Activated CD4-positive, alpha-beta T cell treated with anti-CD3 and anti-CD28 coated beads, Interleukin-2, amount 10 ng/mL, durations not matched to agents 7 days and 5 days (primary cell): ENCODE data around the gene SMOC1. TPM values are rescaled to one million over a fixed set of nuclear protein-coding genes. Genes with fewer than 3 reads are reported as not detected.

ENCODE experiments used
- CTCF ChIA-PET: fragments of 350-600 bp; sonication (Branson Sonifier 250); formaldehyde crosslinking; loops from one replicate; lab custom pipeline; 2021; ENCODE audit warnings: antibody characterized with exemption; lab: Charles Lee
- POLR2A ChIA-PET: fragments of 350-600 bp; sonication (Branson Sonifier 250); formaldehyde crosslinking; loops from one replicate; lab custom pipeline; 2021; ENCODE audit warnings: antibody characterized with exemption; lab: Charles Lee
- DNase-seq: peaks from one replicate; pipeline ENCODE4 v3.0.0-alpha.2; 2020
- H3K27ac Mint-ChIP-seq: one replicate; pipeline ENCODE4 v1.8.0; 2021; ENCODE audit warnings: mild to moderate bottlenecking, moderate library complexity, mixed read lengths
- H3K27me3 Mint-ChIP-seq: one replicate; pipeline ENCODE4 v1.8.0; 2021; ENCODE audit warnings: mixed read lengths
- H3K36me3 Mint-ChIP-seq: one replicate; pipeline ENCODE4 v1.8.0; 2021; ENCODE audit warnings: low read depth, mixed read lengths
- H3K4me1 Mint-ChIP-seq: one replicate; pipeline ENCODE4 v1.8.0; 2021; ENCODE audit warnings: mixed read lengths
- H3K4me3 Mint-ChIP-seq: one replicate; pipeline ENCODE4 v1.8.0; 2021; ENCODE audit warnings: mild to moderate bottlenecking, moderate library complexity, mixed read lengths
- H3K9me3 Mint-ChIP-seq: one replicate; pipeline ENCODE4 v1.8.0; 2021; ENCODE audit warnings: mixed read lengths
- total RNA-seq, 2 experiments: library from RNA; stranded (reverse); gene quantifications; one replicate each; pipeline ENCODE4 v1.2.3, GENCODE V29; 2021

The SMOC1 gene
- total RNA-seq, 2 experiments from 2014 or later, result not detected

GRCh38 chr14:70061108-70061507, 181.9 kb downstream of the SMOC1 start:
- ChIA-PET CTCF (no interaction called here), POLR2A (no interaction called here)
- no peak overlapping the region for H3K27ac Mint-ChIP-seq
- DNase-seq, result no peak
- H3K4me3 Mint-ChIP-seq, result no peak overlapping the region
- peaks cover 13% of the 10 kb centered on the region for H3K27me3 Mint-ChIP-seq
- no peaks in the 10 kb centered on the region for H3K4me1 Mint-ChIP-seq
- H3K9me3 Mint-ChIP-seq, result no peaks in the 10 kb centered on the region
- no peaks in the 10 kb centered on the region for H3K36me3 Mint-ChIP-seq

- Mint-ChIP-seq H3K9me3 (no peaks in the 10 kb centered on the region), H3K4me1 (no peaks in the 10 kb centered on the region), H3K36me3 (no peaks in the 10 kb centered on the region), H3K27ac (no peak overlapping the region), H3K4me3 (no peak overlapping the region), H3K27me3 (peaks cover 5% of the 10 kb centered on the region)
- ChIA-PET POLR2A (no interaction called here), CTCF (interaction anchor here (0.5 to 1.7 kb wide), 2 partner anchors 10 to 580 kb away, joined by 3 to 4 read pairs; no protein-coding TSS in a partner anchor)
- DNase-seq, result no peak
These were observed 185.1 kb downstream of the SMOC1 start for GRCh38 chr14:70064136-70064865.

- H3K27me3 Mint-ChIP-seq, result peaks cover 10% of the 10 kb centered on the region
- CTCF ChIA-PET, result no interaction called here
- no peak for DNase-seq
These were observed 188.6 kb downstream of the SMOC1 start for GRCh38 chr14:70067810-70068209.

GRCh38 chr14:70069186-70069585, 190.0 kb downstream of the SMOC1 start:
- peaks cover 16% of the 10 kb centered on the region for H3K27me3 Mint-ChIP-seq
- CTCF ChIA-PET, result no interaction called here
- H3K9me3 Mint-ChIP-seq, result no peaks in the 10 kb centered on the region
- H3K4me3 Mint-ChIP-seq, result no peak overlapping the region
- no peak overlapping the region for H3K27ac Mint-ChIP-seq
- H3K36me3 Mint-ChIP-seq, result no peaks in the 10 kb centered on the region
- no peak for DNase-seq
- H3K4me1 Mint-ChIP-seq, result no peaks in the 10 kb centered on the region
- POLR2A ChIA-PET, result no interaction called here

More at GRCh38 chr14:70067810-70068209, 188.6 kb downstream of the SMOC1 start:
- Mint-ChIP-seq H3K4me3 (no peak overlapping the region), H3K27ac (no peak overlapping the region), H3K4me1 (no peaks in the 10 kb centered on the region), H3K9me3 (no peaks in the 10 kb centered on the region), H3K36me3 (no peaks in the 10 kb centered on the region)
- POLR2A ChIA-PET, result no interaction called here

GRCh38 chr14:70073924-70074566, 194.8 kb downstream of the SMOC1 start:
- Mint-ChIP-seq H3K4me1 (no peaks in the 10 kb centered on the region), H3K27me3 (peaks cover 24% of the 10 kb centered on the region), H3K27ac (no peak overlapping the region), H3K4me3 (no peak overlapping the region), H3K36me3 (no peaks in the 10 kb centered on the region), H3K9me3 (no peaks in the 10 kb centered on the region)
- peak; percentile 54 for DNase-seq
- CTCF ChIA-PET, result interaction anchor here (0.9 to 1.6 kb wide), 3 partner anchors 9 to 609 kb away, joined by 3 to 5 read pairs (median 4); no protein-coding TSS in a partner anchor
- POLR2A ChIA-PET, result no interaction called here

- peaks cover 23% of the 10 kb centered on the region for H3K27me3 Mint-ChIP-seq
- H3K4me3 Mint-ChIP-seq, result no peak overlapping the region
- no peak overlapping the region for H3K27ac Mint-ChIP-seq
- H3K36me3 Mint-ChIP-seq, result no peaks in the 10 kb centered on the region
- no peak for DNase-seq
- H3K9me3 Mint-ChIP-seq, result no peaks in the 10 kb centered on the region
- no peaks in the 10 kb centered on the region for H3K4me1 Mint-ChIP-seq
- ChIA-PET POLR2A (no interaction called here), CTCF (no interaction called here)
These were observed 197.8 kb downstream of the SMOC1 start for GRCh38 chr14:70077005-70077404.

GRCh38 chr14:70077720-70078119, 198.5 kb downstream of the SMOC1 start:
- Mint-ChIP-seq H3K27ac (no peak overlapping the region), H3K36me3 (no peaks in the 10 kb centered on the region), H3K9me3 (no peaks in the 10 kb centered on the region), H3K4me1 (no peaks in the 10 kb centered on the region), H3K4me3 (no peak overlapping the region), H3K27me3 (peaks cover 25% of the 10 kb centered on the region)
- DNase-seq, result no peak
- CTCF ChIA-PET, result no interaction called here
- POLR2A ChIA-PET, result no interaction called here

- Mint-ChIP-seq H3K27me3 (peaks cover 22% of the 10 kb centered on the region), H3K36me3 (no peaks in the 10 kb centered on the region), H3K4me1 (no peaks in the 10 kb centered on the region), H3K27ac (no peak overlapping the region), H3K4me3 (no peak overlapping the region), H3K9me3 (no peaks in the 10 kb centered on the region)
- CTCF ChIA-PET, result no interaction called here
- DNase-seq, result no peak
- POLR2A ChIA-PET, result no interaction called here
These were observed 199.1 kb downstream of the SMOC1 start for GRCh38 chr14:70078329-70078728.

GRCh38 chr14:70080076-70080475, 200.9 kb downstream of the SMOC1 start:
- Mint-ChIP-seq H3K36me3 (no peaks in the 10 kb centered on the region), H3K27me3 (peaks cover 29% of the 10 kb centered on the region), H3K27ac (no peak overlapping the region), H3K9me3 (no peaks in the 10 kb centered on the region), H3K4me3 (no peak overlapping the region), H3K4me1 (no peaks in the 10 kb centered on the region)
- ChIA-PET POLR2A (no interaction called here), CTCF (no interaction called here)
- no peak for DNase-seq

Other genes with a start within 250 kb of the SMOC1 start
- gene SRSF5, start 112.3 kb upstream of the SMOC1 start, total RNA-seq, result 100 to 1,000 TPM; 390 to 392 TPM
- gene SLC10A1, start 82.2 kb upstream of the SMOC1 start, total RNA-seq, result not detected